ENCODE measurements around the gene GNPDA1. TPM values are rescaled to one million over a fixed set of nuclear protein-coding genes. Genes with fewer than 3 reads are reported as not detected.
A peak's percentile ranks its signal among the peaks of the same experiment; 100 is the strongest.

GNPDA1 gene
- total and polyA plus RNA-seq, 7 experiments from 2014 or later: 13.3 to 60.4 (median 28.5) TPM

DNA sequence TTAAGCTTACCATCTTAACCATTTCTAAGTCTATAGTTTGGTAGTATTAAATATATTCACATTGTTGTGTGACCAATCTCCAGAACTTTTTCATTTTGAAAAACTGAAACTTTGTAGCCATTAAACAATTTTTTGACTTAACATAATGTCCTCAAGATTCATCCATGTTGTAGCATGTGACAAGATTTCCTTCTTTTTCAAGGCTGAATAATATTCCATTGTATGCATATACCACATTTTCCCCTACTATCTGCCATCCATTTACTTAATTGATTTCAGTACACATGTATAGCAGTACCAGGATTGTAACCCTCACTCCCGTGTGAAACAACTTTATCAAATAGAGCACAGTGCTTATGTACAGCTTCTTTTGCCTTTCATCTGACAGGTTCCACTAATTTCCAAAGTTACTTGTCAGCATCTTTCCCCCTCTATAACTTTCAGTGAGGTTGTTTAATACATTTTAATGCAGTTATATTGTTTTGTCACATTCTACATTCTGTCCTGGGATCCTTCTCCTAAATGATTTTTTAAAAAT, 7.4 kb upstream of the GNPDA1 start:
- no peaks in the 10 kb centered on the region for H3K27me3 Mint-ChIP-seq
- H3K4me1 Mint-ChIP-seq: peaks cover 29 to 50% (median 44%) of the 10 kb centered on the region in 7 donors
- H3K27me3 ChIP-seq (ENCODE audit: control insufficient read depth in 2 of 2, insufficient read depth in 2 of 2, low read length in 2 of 2): no peaks in the 10 kb centered on the region
- no peak for ATAC-seq
- intact Hi-C loops (cut with micrococcal nuclease): no loop called here
- H3K9me3 ChIP-seq (ENCODE audit: control insufficient read depth in 2 of 3, low read length in 3 of 3): no peaks in the 10 kb centered on the region
- no peaks in the 10 kb centered on the region for H3K36me3 ChIP-seq (ENCODE audit: control insufficient read depth in 2 of 3, insufficient read depth in 3 of 3, low read length in 3 of 3)
- H3K4me3 Mint-ChIP-seq: no peak overlapping the region
- peak overlapping the region in 2 of 9 donors; percentile 28 to 56 for H3K27ac Mint-ChIP-seq
- DNase-seq: no peak
- no peak overlapping the region for H3K27ac ChIP-seq (ENCODE audit: low read depth, low read length)
- H3K9me3 Mint-ChIP-seq: peaks cover 0 to 7% (median 2%) of the 10 kb centered on the region in 11 donors
- no peak overlapping the region for H3K4me3 ChIP-seq (ENCODE audit: low read length)
- peaks cover 0 to 12% (median 0%) of the 10 kb centered on the region in 5 donors for H3K36me3 Mint-ChIP-seq
- peaks cover 27 to 36% of the 10 kb centered on the region in 2 donors for H3K4me1 ChIP-seq (ENCODE audit: control insufficient read depth in 2 of 2, insufficient read depth in 2 of 2, low read length in 2 of 2)
- ChIA-PET POLR2A (interaction anchor here (0.7 to 1.9 kb wide), 4 partner anchors 8 to 75 kb away, joined by 3 to 5 read pairs (median 4); no protein-coding TSS in a partner anchor), CTCF (interaction anchor here (1.2 to 1.9 kb wide), 2 partner anchors 8 to 89 kb away, joined by 3 to 5 read pairs; partner anchors contain the start of gene GNPDA1)

DNA sequence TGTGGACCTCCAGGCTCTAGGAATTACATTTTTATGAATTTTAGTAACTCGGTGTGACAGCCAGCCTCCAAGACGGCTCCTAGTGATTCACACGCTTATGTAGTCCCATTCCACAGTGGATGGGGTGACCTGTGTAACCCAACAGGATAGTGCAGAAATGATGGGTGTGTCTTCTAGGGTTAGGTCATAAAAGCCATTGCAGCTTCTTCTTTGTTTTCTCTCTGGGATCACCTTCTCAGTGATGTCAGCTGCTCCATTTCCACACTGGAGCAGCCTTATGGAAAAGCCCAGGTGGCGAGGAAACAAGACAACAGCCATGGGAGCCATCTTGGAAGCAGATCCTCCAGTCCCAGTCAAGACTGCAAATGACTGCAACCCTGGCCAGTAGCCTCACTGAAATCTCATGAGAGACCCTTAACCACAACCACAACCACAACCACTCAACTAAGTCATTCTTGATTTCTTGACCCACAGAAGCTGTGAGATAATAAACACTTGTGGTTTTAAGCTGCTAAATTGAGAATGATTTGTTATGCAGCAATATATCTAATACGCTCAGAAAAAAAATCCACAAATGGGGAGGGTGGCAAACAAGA, 5.1 kb upstream of the GNPDA1 start:
- Histone ChIP-seq H3K36me3 (ENCODE audit: control insufficient read depth in 2 of 3, insufficient read depth in 3 of 3, low read length in 3 of 3) (no peaks in the 10 kb centered on the region), H3K9me3 (ENCODE audit: control insufficient read depth in 2 of 3, low read length in 3 of 3) (no peaks in the 10 kb centered on the region), H3K27ac (ENCODE audit: low read depth, low read length) (no peak overlapping the region), H3K4me1 (ENCODE audit: control insufficient read depth in 2 of 2, insufficient read depth in 2 of 2, low read length in 2 of 2) (peaks cover 38 to 42% of the 10 kb centered on the region in 2 donors), H3K27me3 (ENCODE audit: control insufficient read depth in 2 of 2, insufficient read depth in 2 of 2, low read length in 2 of 2) (no peaks in the 10 kb centered on the region), H3K4me3 (ENCODE audit: low read length) (no peak overlapping the region)
- peaks cover 27 to 62% (median 55%) of the 10 kb centered on the region in 7 donors for H3K4me1 Mint-ChIP-seq
- peaks cover 0 to 12% (median 0%) of the 10 kb centered on the region in 5 donors for H3K36me3 Mint-ChIP-seq
- H3K27ac Mint-ChIP-seq: peak overlapping the region; percentile 49 to 90 (median 76)
- ATAC-seq: no peak
- peaks cover 0 to 7% (median 2%) of the 10 kb centered on the region in 11 donors for H3K9me3 Mint-ChIP-seq
- no peak for DNase-seq
- POLR2A ChIA-PET: interaction anchor here (0.6 to 7.0 kb wide), 7 partner anchors 11 to 97 kb away, joined by 3 to 80 read pairs (median 3); partner anchors contain the start of gene NDFIP1
- CTCF ChIA-PET: interaction anchor here (0.5 to 1.6 kb wide), 5 partner anchors 17 to 326 kb away, joined by 3 to 8 read pairs (median 4); partner anchors contain the start of gene RNF14
- peak overlapping the region in 1 of 10 donors; percentile 14 for H3K4me3 Mint-ChIP-seq
- H3K27me3 Mint-ChIP-seq: no peaks in the 10 kb centered on the region
- intact Hi-C loops (cut with micrococcal nuclease): loop anchor here in 1 of 2 donors (5.0 to 10.0 kb wide), 4 partner anchors 96 to 987 kb away; partner anchors contain the start of gene DELE1

DNA sequence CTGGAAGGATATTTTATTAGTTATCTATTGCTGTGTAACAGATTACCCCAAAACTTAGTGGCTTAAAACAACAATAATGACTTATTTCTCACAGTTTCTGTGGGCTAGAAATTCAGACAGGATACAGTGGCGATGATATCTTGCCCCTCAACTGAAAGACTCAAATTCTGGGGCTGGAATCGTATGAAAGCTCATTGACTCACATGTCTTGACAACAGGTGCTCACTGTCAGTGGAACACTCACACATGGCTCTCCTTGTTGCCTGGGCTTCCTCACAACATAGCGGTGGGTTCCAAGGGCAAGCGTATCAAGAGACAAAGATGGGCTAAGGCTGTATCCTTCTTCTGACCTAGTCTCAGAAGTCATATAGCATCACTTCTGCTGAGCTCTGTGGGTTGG, 3.7 kb upstream of the GNPDA1 start:
- H3K9me3 ChIP-seq (ENCODE audit: control insufficient read depth in 2 of 3, low read length in 3 of 3): no peaks in the 10 kb centered on the region
- Mint-ChIP-seq H3K4me3 (peak overlapping the region in 9 of 10 donors; percentile 29 to 77 (median 61)), H3K9me3 (peaks cover 0 to 7% (median 2%) of the 10 kb centered on the region in 11 donors), H3K4me1 (peaks cover 27 to 73% (median 65%) of the 10 kb centered on the region in 7 donors), H3K36me3 (peaks cover 0 to 10% (median 0%) of the 10 kb centered on the region in 5 donors), H3K27ac (peak overlapping the region; percentile 76 to 93 (median 90)), H3K27me3 (no peaks in the 10 kb centered on the region)
- CTCF ChIA-PET: interaction anchor here (0.6 to 7.6 kb wide), 13 partner anchors 8 to 128 kb away, joined by 3 to 82 read pairs (median 4); partner anchors contain the start of gene NDFIP1
- intact Hi-C loops (cut with micrococcal nuclease): loop anchor here (1.0 to 10.0 kb wide), 6 partner anchors 9 to 988 kb away; partner anchors contain the start of gene DELE1 (in 1 of the 2)
- ATAC-seq (no peak), DNase-seq (peak in 2 of 9 donors; percentile 8 to 51)
- H3K36me3 ChIP-seq (ENCODE audit: control insufficient read depth in 2 of 3, insufficient read depth in 3 of 3, low read length in 3 of 3): no peaks in the 10 kb centered on the region
- H3K27ac ChIP-seq (ENCODE audit: low read depth, low read length): peak overlapping the region; percentile 63
- POLR2A ChIA-PET: interaction anchor here (0.6 to 7.0 kb wide), 12 partner anchors 8 to 2000 kb away, joined by 3 to 80 read pairs (median 6); partner anchors contain the start of gene NDFIP1
- H3K27me3 ChIP-seq (ENCODE audit: control insufficient read depth in 2 of 2, insufficient read depth in 2 of 2, low read length in 2 of 2): no peaks in the 10 kb centered on the region
- H3K4me3 ChIP-seq (ENCODE audit: low read length): no peak overlapping the region
- peaks cover 43 to 47% of the 10 kb centered on the region in 2 donors for H3K4me1 ChIP-seq (ENCODE audit: control insufficient read depth in 2 of 2, insufficient read depth in 2 of 2, low read length in 2 of 2)

DNA sequence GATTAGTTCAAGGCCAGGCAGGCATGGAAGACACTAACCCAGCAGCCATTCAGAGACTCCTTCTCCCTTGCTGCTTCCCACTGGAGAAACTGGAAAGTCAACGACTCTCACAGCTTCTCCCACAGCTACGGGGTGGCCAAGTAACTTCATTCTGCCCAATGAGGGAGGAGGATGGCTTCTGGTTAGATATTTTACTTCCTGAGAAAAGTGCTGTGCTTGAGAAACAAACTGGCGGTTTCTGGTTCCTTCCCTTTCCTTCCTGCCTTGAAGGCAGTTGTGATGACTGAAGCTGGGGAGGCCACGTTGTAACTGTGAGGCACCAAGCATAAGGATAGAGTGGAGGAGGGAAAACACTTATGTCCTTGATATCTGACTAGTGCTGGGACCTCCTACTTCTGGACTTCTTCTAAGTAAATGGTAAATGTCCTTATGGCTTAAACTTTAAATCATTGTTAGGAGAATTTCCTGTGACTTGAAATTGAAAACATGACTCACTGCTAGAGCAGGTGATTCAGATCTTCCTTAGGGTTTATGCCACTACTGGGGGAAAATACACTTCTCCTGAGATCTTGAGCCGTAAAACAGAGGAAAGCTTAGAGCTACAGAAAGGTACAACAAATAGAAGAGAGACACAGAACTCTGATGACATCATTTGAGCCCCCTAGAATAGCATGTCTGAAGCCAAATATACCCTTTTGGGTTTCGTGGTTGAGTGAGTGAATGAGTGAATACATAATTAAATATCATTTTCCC, 3.1 kb upstream of the GNPDA1 start:
- peak in 7 of 9 donors; percentile 47 to 56 (median 49) for DNase-seq
- H3K27ac ChIP-seq (ENCODE audit: low read depth, low read length): peak overlapping the region; percentile 63
- intact Hi-C loops (cut with micrococcal nuclease): loop anchor here (1.0 to 10.0 kb wide), 14 partner anchors 9 to 989 kb away; partner anchors contain the start of genes NDFIP1 (in 2 of the 2), RNF14 (in 2 of the 2) and DELE1 (in 1 of the 2)
- no peaks in the 10 kb centered on the region for H3K9me3 ChIP-seq (ENCODE audit: control insufficient read depth in 2 of 3, low read length in 3 of 3)
- H3K27ac Mint-ChIP-seq: peak overlapping the region; percentile 76 to 93 (median 90)
- peak overlapping the region; percentile 24 for H3K4me3 ChIP-seq (ENCODE audit: low read length)
- H3K9me3 Mint-ChIP-seq: peaks cover 0 to 7% (median 2%) of the 10 kb centered on the region in 11 donors
- no peaks in the 10 kb centered on the region for H3K36me3 ChIP-seq (ENCODE audit: control insufficient read depth in 2 of 3, insufficient read depth in 3 of 3, low read length in 3 of 3)
- no peaks in the 10 kb centered on the region for H3K27me3 ChIP-seq (ENCODE audit: control insufficient read depth in 2 of 2, insufficient read depth in 2 of 2, low read length in 2 of 2)
- peaks cover 44 to 47% of the 10 kb centered on the region in 2 donors for H3K4me1 ChIP-seq (ENCODE audit: control insufficient read depth in 2 of 2, insufficient read depth in 2 of 2, low read length in 2 of 2)
- POLR2A ChIA-PET: interaction anchor here (0.6 to 7.0 kb wide), 15 partner anchors 9 to 127 kb away, joined by 3 to 80 read pairs (median 6); partner anchors contain the start of genes NDFIP1 and RNF14
- CTCF ChIA-PET: interaction anchor here (0.6 to 7.6 kb wide), 17 partner anchors 8 to 128 kb away, joined by 3 to 82 read pairs (median 3); partner anchors contain the start of gene NDFIP1
- H3K4me3 Mint-ChIP-seq: peak overlapping the region; percentile 46 to 77 (median 71)
- no peaks in the 10 kb centered on the region for H3K27me3 Mint-ChIP-seq
- H3K36me3 Mint-ChIP-seq: peaks cover 0 to 10% (median 0%) of the 10 kb centered on the region in 5 donors
- ATAC-seq: peak; percentile 48
- H3K4me1 Mint-ChIP-seq: peaks cover 27 to 79% (median 70%) of the 10 kb centered on the region in 7 donors

DNA sequence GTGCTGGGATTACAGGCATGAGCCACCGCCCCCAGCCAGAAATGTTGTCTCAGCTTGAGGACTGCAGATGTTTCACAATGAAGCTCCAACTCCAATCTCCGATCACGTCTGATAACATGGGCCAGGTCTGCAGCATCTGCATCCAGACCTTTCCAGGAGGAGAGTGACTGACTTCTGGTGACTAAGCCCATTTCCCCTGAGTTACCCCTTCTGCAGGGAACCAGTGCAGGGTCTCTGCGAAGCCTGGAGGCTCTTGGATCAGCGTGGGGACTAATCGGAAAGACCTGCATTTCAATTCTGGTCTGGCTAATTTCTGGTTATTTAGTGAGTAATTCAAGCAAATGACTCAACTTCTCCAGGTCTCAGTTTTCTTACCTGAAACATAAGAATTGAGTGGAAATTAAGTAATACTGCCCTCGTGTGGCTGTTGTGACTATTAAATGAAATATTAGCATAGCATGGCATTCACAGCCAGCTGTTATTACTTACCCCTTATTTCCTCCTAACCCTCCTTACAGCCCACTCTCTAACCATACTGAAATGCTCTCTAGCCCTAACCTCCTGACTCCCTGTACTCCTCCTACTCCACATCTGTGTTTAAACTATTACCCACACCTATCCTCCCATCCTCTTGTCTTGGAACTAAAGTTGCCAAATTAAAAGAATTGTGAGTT, 2.2 kb upstream of the GNPDA1 start:
- peaks cover 0 to 3% (median 0%) of the 10 kb centered on the region in 11 donors for H3K9me3 Mint-ChIP-seq
- peak; percentile 57 for ATAC-seq
- DNase-seq: peak in 8 of 9 donors; percentile 45 to 69 (median 62)
- peak overlapping the region; percentile 76 to 93 (median 90) for H3K27ac Mint-ChIP-seq
- intact Hi-C loops (cut with micrococcal nuclease): loop anchor here (1.0 to 10.0 kb wide), 12 partner anchors 14 to 990 kb away; partner anchors contain the start of genes DELE1 (in 2 of the 2), NDFIP1 (in 2 of the 2) and RNF14 (in 2 of the 2)
- peaks cover 44 to 47% of the 10 kb centered on the region in 2 donors for H3K4me1 ChIP-seq (ENCODE audit: control insufficient read depth in 2 of 2, insufficient read depth in 2 of 2, low read length in 2 of 2)
- CTCF ChIA-PET: interaction anchor here (0.7 to 7.6 kb wide), 12 partner anchors 10 to 129 kb away, joined by 3 to 82 read pairs (median 4); partner anchors contain the start of gene NDFIP1
- no peaks in the 10 kb centered on the region for H3K9me3 ChIP-seq (ENCODE audit: control insufficient read depth in 2 of 3, low read length in 3 of 3)
- H3K36me3 Mint-ChIP-seq: peaks cover 0 to 8% (median 0%) of the 10 kb centered on the region in 5 donors
- H3K27ac ChIP-seq (ENCODE audit: low read depth, low read length): peak overlapping the region; percentile 63
- no peaks in the 10 kb centered on the region for H3K36me3 ChIP-seq (ENCODE audit: control insufficient read depth in 2 of 3, insufficient read depth in 3 of 3, low read length in 3 of 3)
- no peaks in the 10 kb centered on the region for H3K27me3 Mint-ChIP-seq
- peak overlapping the region; percentile 46 to 77 (median 71) for H3K4me3 Mint-ChIP-seq
- peaks cover 27 to 81% (median 72%) of the 10 kb centered on the region in 7 donors for H3K4me1 Mint-ChIP-seq
- H3K4me3 ChIP-seq (ENCODE audit: low read length): peak overlapping the region; percentile 24
- H3K27me3 ChIP-seq (ENCODE audit: control insufficient read depth in 2 of 2, insufficient read depth in 2 of 2, low read length in 2 of 2): no peaks in the 10 kb centered on the region
- POLR2A ChIA-PET: interaction anchor here (0.7 to 7.0 kb wide), 10 partner anchors 10 to 128 kb away, joined by 3 to 80 read pairs (median 7); partner anchors contain the start of genes NDFIP1 and RNF14

Measured in naive thymus-derived CD4-positive, alpha-beta T cell (primary cell).